Measurements from ENCODE around the gene XYLT1. TPM values are rescaled to one million over a fixed set of nuclear protein-coding genes. Genes with fewer than 3 reads are reported as not detected.

Gene XYLT1
- total and polyA plus RNA-seq, 10 of the 15 experiments (the other 5 are each of a cell fraction or from before 2014, with no cell fraction given), result 0.88 to 14.8 (median 5.8) TPM

DNA sequence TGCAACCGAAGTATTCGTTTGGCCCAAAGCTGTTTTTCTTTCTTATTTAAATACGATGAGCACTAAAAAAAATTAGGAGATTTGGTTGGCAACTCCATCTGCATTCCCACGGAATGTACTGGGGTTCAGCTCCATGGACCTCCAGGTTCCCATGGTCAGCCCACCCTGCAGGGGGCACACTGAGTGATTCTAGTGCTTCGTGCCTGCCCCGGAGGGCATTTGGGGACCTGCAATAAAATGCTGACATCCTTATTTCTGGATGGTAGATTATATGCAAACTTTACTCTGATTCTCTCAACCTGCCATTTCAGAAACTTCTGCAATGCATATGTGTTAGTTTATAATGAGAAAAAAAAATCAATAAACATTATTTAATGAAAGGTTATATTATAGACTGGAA, 339.4 kb downstream of the XYLT1 start:
- no peak overlapping the region for H3K4me3 ChIP-seq
- H3K79me2 ChIP-seq (ENCODE audit: control insufficient read depth, insufficient read depth, low read length), result no peaks in the 10 kb centered on the region
- H3K27ac ChIP-seq (ENCODE audit: control insufficient read depth, insufficient read depth), result no peak overlapping the region
- ChIA-PET SMC1A (ENCODE audit: uncharacterized antibody, unreplicated experiment) (no interaction called here), POLR2A (no interaction called here), RAD21 (ENCODE audit: unreplicated experiment) (no interaction called here), CTCF (no interaction called here)
- WGBS (ENCODE audit: insufficient coverage, insufficient replicate concordance, low lambda C conversion rate, missing lambda C conversion rate), result 79% methylated on average over 6 of the region's 6 CpGs
- ATAC-seq, result no peak
- peaks cover 0 to 2% of the 10 kb centered on the region in 2 experiments; a peak in 2 of 4 replicates for H3K36me3 ChIP-seq (ENCODE audit: control insufficient read depth in 2 of 2, insufficient read depth in 2 of 2, low read length in 1 of 2)
- no peak overlapping the region for H3K4me2 ChIP-seq (ENCODE audit: control insufficient read depth, insufficient read depth)
- no peaks in the 10 kb centered on the region; the same call in 2 of the 3 replicates for H3K9me3 ChIP-seq (replicated peaks; ENCODE audit: control insufficient read depth, insufficient read depth, low read length)
- intact Hi-C loops (cut with micrococcal nuclease; ENCODE audit: unreplicated experiment) (loop anchor here (5.0 kb wide), 1 partner anchor 269 kb away; no protein-coding TSS in a partner anchor), in situ Hi-C loops (cut with MboI) (no loop called here)
- DNase-seq (ENCODE audit: low read depth, low spot score), result no peak
- H3K9ac ChIP-seq (ENCODE audit: control insufficient read depth, insufficient read depth, low read length), result no peak overlapping the region
- H2AFZ ChIP-seq (ENCODE audit: control insufficient read depth, low read depth, low read length), result no peak overlapping the region
- no peaks in the 10 kb centered on the region for H4K20me1 ChIP-seq (ENCODE audit: control insufficient read depth, insufficient read depth)
- H3K27me3 ChIP-seq (replicated peaks in 1 of 2; ENCODE audit: control insufficient read depth in 2 of 2, insufficient read depth in 2 of 2, low read length in 1 of 2), result no peaks in the 10 kb centered on the region
- H3K4me1 ChIP-seq (ENCODE audit: control insufficient read depth, insufficient read depth, low read length), result peaks cover 26% of the 10 kb centered on the region
- no peak for FAIRE-seq
- BruUV-seq (replicated peaks), result no TSS peak
- TF ChIP-seq CBX5 (IDR thresholded peaks at IDR 0.05; ENCODE audit: low read depth) (no peak), ZZZ3 (IDR thresholded peaks at IDR 0.05; ENCODE audit: control insufficient read depth, insufficient read length, low read depth) (no peak), MEF2A (IDR thresholded peaks at IDR 0.05; ENCODE audit: insufficient read depth, low read depth, low read length) (no peak), RB1 (IDR thresholded peaks at IDR 0.05; ENCODE audit: borderline replicate concordance) (no peak), PAX5 (IDR thresholded peaks at IDR 0.05; ENCODE audit: borderline replicate concordance, low read depth, low read length) (no peak), BHLHE40 (IDR thresholded peaks at IDR 0.05; ENCODE audit: borderline replicate concordance in 1 of 2, low read depth in 2 of 2, low read length in 1 of 2) (no peak), ZNF24 (IDR thresholded peaks at IDR 0.05) (no peak), PAX8 (IDR thresholded peaks at IDR 0.05) (no peak), NR2C2 (IDR thresholded peaks at IDR 0.05; ENCODE audit: borderline replicate concordance, control insufficient read depth, insufficient read length, low read depth) (no peak), TBL1XR1 (IDR thresholded peaks at IDR 0.05; ENCODE audit: low read depth, low read length) (no peak)
- TF ChIP-seq, protein P1, sequence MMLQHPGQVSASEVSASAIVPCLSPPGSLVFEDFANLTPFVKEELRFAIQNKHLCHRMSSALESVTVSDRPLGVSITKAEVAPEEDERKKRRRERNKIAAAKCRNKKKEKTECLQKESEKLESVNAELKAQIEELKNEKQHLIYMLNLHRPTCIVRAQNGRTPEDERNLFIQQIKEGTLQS (IDR thresholded peaks at IDR 0.05; ENCODE audit: borderline replicate concordance, extremely low read depth, low read depth, low read length), result no peak
- TF ChIP-seq, protein P2, sequence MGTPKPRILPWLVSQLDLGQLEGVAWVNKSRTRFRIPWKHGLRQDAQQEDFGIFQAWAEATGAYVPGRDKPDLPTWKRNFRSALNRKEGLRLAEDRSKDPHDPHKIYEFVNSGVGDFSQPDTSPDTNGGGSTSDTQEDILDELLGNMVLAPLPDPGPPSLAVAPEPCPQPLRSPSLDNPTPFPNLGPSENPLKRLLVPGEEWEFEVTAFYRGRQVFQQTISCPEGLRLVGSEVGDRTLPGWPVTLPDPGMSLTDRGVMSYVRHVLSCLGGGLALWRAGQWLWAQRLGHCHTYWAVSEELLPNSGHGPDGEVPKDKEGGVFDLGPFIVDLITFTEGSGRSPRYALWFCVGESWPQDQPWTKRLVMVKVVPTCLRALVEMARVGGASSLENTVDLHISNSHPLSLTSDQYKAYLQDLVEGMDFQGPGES (IDR thresholded peaks at IDR 0.05), result no peak
- TF ChIP-seq, protein P3, sequence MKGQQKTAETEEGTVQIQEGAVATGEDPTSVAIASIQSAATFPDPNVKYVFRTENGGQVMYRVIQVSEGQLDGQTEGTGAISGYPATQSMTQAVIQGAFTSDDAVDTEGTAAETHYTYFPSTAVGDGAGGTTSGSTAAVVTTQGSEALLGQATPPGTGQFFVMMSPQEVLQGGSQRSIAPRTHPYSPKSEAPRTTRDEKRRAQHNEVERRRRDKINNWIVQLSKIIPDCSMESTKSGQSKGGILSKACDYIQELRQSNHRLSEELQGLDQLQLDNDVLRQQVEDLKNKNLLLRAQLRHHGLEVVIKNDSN (IDR thresholded peaks at IDR 0.05; ENCODE audit: borderline replicate concordance, extremely low read length, insufficient read depth, low read depth, low read length), result no peak
- TF ChIP-seq, protein P4, sequence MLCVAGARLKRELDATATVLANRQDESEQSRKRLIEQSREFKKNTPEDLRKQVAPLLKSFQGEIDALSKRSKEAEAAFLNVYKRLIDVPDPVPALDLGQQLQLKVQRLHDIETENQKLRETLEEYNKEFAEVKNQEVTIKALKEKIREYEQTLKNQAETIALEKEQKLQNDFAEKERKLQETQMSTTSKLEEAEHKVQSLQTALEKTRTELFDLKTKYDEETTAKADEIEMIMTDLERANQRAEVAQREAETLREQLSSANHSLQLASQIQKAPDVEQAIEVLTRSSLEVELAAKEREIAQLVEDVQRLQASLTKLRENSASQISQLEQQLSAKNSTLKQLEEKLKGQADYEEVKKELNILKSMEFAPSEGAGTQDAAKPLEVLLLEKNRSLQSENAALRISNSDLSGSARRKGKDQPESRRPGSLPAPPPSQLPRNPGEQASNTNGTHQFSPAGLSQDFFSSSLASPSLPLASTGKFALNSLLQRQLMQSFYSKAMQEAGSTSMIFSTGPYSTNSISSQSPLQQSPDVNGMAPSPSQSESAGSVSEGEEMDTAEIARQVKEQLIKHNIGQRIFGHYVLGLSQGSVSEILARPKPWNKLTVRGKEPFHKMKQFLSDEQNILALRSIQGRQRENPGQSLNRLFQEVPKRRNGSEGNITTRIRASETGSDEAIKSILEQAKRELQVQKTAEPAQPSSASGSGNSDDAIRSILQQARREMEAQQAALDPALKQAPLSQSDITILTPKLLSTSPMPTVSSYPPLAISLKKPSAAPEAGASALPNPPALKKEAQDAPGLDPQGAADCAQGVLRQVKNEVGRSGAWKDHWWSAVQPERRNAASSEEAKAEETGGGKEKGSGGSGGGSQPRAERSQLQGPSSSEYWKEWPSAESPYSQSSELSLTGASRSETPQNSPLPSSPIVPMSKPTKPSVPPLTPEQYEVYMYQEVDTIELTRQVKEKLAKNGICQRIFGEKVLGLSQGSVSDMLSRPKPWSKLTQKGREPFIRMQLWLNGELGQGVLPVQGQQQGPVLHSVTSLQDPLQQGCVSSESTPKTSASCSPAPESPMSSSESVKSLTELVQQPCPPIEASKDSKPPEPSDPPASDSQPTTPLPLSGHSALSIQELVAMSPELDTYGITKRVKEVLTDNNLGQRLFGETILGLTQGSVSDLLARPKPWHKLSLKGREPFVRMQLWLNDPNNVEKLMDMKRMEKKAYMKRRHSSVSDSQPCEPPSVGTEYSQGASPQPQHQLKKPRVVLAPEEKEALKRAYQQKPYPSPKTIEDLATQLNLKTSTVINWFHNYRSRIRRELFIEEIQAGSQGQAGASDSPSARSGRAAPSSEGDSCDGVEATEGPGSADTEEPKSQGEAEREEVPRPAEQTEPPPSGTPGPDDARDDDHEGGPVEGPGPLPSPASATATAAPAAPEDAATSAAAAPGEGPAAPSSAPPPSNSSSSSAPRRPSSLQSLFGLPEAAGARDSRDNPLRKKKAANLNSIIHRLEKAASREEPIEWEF (IDR thresholded peaks at IDR 0.05; ENCODE audit: insufficient replicate concordance, low read depth, low read length), result no peak
- TF ChIP-seq, protein P5, sequence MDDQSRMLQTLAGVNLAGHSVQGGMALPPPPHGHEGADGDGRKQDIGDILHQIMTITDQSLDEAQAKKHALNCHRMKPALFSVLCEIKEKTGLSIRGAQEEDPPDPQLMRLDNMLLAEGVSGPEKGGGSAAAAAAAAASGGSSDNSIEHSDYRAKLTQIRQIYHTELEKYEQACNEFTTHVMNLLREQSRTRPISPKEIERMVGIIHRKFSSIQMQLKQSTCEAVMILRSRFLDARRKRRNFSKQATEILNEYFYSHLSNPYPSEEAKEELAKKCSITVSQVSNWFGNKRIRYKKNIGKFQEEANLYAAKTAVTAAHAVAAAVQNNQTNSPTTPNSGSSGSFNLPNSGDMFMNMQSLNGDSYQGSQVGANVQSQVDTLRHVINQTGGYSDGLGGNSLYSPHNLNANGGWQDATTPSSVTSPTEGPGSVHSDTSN (IDR thresholded peaks at IDR 0.05; ENCODE audit: insufficient replicate concordance, low read depth, low read length), result no peak

Measured in GM12878 (cell line).